ENCODE data around the gene CPEB4. TPM values are rescaled to one million over a fixed set of nuclear protein-coding genes. Genes with fewer than 3 reads are reported as not detected.

CPEB4 gene
- total RNA-seq, 1 experiment from 2014 or later: 18.0 TPM

DNA sequence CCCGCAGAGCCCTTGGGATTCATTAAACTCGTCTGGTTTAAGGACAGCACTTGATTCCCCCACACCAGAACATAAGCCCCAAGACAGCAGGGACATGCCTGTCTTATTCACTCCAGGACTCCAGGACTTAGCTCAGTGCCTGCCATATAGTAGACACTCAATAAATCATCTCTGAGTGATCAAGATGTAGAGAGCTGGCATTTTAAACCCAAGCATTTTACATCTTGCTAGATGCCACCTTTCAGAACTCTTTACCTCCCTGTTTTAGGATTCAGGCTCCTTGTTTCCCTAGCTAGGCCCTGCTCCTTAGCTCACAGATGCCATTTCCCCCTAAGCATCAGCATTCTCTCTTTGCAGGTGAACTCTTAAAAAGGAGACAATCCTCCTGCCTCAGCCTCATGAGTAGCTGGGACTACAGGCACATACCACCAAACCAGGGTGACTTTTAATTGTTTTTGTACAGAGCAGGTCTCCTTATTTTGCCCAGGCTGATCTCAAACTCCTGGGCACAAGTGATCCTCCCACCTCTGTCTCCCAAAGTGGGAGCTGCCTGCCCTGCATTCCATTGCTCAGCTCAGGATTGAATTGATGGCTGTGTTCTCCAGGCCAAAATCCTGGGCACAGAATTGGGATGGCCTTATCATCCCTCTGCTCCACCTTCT lies 32.0 kb upstream of the CPEB4 start:
- in situ Hi-C loops (cut with HindIII; ENCODE audit: low pct_unique_long_range_greater_than_20kb, low sequenced_read_pairs): no loop called here
- no peak for DNase-seq (ENCODE audit: low read depth, low spot score)

- in situ Hi-C loops (cut with HindIII; ENCODE audit: low pct_unique_long_range_greater_than_20kb, low sequenced_read_pairs): no loop called here
- no peak for DNase-seq (ENCODE audit: low read depth, low spot score)
These were observed 30.9 kb upstream of the CPEB4 start for GRCh38 chr5:173857234-173857633.

DNA sequence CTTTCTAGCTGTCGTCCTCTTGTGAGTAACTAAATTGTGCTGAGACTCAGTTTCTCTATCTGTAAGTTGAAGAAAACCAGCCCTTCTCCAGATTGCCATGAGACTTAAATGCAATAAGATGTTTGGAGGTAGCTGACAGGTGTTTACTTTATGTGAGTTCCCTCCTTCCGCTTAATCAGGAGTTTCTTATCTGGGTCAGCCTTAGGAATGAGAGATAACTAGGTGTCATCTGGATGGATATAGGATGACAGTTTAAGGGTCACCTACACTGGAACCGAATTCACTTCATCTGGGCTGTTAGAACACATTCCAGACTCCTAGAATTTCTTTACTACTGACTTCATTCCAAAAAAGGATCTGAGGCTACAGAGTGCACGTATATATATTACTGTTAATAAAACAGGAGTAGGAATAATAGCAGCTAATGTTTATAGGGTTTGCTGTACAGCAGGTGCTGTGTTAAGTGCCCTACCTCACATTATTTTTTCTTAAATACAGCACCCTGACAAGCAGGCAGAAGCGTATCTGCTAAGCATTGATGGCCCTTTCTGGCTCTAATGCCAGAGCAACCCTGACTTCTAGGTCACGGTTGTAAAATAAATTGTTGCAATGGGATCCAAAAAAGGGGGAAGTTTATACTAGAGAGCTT lies 30.0 kb upstream of the CPEB4 start:
- DNase-seq (ENCODE audit: low read depth, low spot score): no peak
- in situ Hi-C loops (cut with HindIII; ENCODE audit: low pct_unique_long_range_greater_than_20kb, low sequenced_read_pairs): no loop called here

DNA sequence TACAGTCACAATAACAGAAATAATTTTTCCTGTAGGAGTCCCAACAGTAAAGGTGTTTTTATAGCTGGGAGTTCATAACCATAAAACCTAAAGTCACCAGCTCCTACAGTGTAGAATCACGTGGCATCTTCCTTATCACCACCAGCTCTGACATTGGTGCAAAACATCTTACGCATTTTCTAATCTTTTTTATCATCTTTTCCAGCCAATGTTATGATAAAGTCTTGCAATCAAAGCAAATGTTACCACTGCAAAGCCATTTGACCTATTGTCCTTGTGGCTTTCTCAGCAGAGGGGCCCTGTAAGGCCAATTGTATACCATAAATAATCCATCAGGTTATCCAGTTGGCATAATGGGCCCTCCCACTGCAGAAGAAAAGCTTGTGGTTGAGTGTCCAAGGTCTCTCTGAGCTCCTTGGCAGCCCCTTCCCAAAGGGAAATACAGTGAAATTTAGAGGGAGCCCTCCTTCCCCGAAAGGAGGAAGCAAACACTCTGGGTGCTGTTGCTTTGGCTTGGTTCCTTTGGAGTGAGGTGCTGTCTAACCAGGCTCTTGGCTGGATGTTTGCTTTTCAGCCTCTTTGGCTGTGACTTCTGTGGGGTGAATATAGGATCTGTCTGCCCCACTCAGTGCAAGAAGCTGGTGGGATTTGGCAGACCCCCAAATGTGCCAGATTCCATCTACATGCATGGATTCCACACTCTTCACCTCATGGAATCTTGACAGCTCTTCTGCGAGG lies 29.3 kb upstream of the CPEB4 start:
- DNase-seq (ENCODE audit: low read depth, low spot score): no peak

GRCh38 chr5:173859408-173860159 lies 28.6 kb upstream of the CPEB4 start:
- no peak for DNase-seq (ENCODE audit: low read depth, low spot score)
- in situ Hi-C loops (cut with HindIII; ENCODE audit: low pct_unique_long_range_greater_than_20kb, low sequenced_read_pairs): no loop called here

More for the DNA sequence above, 29.3 kb upstream of the CPEB4 start:
- in situ Hi-C loops (cut with HindIII; ENCODE audit: low pct_unique_long_range_greater_than_20kb, low sequenced_read_pairs): no loop called here

DNA sequence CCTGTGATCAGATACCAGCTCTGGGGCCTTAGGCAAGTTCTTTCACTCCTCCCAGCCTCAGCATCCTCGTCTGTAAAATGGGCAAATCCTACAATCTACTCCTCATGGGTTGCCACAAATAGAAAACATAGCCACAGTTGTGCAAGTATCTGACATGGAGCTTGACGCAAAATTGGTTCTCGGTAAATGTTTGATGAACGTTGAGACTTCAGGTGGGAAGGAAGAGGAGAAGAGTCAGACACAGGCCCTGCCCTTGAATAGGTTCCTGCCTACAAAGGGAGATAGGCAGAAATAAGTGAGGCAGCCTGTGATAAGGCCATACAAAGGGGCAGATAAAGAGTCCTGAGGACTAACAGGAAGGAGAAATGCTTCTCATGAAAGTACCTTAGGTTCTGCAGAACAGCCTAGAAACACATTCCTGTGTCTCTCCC lies 26.1 kb upstream of the CPEB4 start:
- no peak for DNase-seq (ENCODE audit: low read depth, low spot score)
- in situ Hi-C loops (cut with HindIII; ENCODE audit: low pct_unique_long_range_greater_than_20kb, low sequenced_read_pairs): no loop called here

DNA sequence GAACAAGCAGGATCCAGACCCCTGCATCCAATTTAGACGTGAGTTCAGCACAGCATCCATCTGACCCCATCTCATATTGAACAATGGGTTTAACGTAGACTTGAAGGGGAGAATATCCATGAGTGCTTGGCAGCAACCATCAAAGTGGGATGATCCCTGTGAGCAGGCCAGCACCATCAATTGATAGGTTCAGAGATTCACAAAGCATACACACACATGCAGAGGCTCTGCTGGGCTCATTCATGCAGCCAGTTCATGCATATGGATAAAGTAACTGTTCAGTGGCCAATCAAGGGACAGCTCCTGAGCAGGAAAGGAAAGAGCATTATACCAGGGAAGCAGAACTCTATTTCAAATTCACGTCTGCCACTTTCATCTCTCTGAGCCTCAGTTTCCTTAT lies 24.8 kb upstream of the CPEB4 start:
- DNase-seq (ENCODE audit: low read depth, low spot score): no peak

DNA sequence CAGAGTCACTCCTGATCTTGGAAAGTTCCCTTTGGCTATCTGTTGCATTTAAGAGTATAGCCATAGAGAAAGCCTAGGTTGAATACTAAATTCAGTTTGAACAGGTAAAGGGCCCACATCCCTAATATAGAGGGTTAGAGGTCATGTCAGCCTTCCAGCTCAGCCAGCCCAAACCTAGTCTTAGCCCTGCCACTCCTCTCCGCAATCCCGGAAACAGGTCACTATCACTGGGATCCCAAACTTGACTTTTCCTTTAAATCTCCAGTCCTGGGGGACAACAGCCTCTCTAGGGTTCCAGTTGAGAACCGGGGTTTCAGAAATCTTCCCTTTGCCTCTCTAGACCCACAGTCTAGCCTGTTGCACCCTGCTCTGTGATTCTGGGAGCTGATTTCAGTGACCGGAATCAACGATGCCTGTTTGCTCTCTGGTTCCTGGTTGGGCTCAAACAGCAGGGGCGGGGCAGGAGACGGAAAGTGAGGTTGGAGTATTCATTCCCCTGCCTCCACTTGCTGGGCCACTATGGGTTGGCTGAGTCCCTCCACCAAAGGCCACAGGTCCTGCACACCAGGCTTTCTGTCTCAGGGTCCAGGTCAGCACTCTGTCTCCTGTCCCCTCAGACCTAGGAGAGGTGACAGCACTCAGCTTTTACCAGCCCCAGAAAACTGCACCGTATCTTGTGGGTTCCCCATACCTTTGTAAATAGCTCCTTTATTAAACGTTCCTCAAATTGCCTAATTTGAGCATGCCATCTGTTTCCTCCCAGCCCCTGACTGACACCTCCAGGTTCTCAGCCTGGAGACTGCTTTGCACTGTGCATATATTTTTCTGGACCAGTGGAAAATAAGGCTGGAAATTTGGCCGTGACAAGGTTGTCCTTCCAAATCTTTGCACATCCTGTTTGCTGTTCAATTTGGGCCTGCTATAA lies 23.8 kb upstream of the CPEB4 start:
- DNase-seq (ENCODE audit: low read depth, low spot score): no peak
- in situ Hi-C loops (cut with HindIII; ENCODE audit: low pct_unique_long_range_greater_than_20kb, low sequenced_read_pairs): no loop called here

More for the DNA sequence above, 24.8 kb upstream of the CPEB4 start:
- in situ Hi-C loops (cut with HindIII; ENCODE audit: low pct_unique_long_range_greater_than_20kb, low sequenced_read_pairs): no loop called here

- no peak for DNase-seq (ENCODE audit: low read depth, low spot score)
- in situ Hi-C loops (cut with HindIII; ENCODE audit: low pct_unique_long_range_greater_than_20kb, low sequenced_read_pairs): no loop called here
These were observed 21.8 kb upstream of the CPEB4 start for GRCh38 chr5:173866243-173866857.

- in situ Hi-C loops (cut with HindIII; ENCODE audit: low pct_unique_long_range_greater_than_20kb, low sequenced_read_pairs): no loop called here
- no peak for DNase-seq (ENCODE audit: low read depth, low spot score)
These were observed 21.1 kb upstream of the CPEB4 start for GRCh38 chr5:173866858-173867679.

DNA sequence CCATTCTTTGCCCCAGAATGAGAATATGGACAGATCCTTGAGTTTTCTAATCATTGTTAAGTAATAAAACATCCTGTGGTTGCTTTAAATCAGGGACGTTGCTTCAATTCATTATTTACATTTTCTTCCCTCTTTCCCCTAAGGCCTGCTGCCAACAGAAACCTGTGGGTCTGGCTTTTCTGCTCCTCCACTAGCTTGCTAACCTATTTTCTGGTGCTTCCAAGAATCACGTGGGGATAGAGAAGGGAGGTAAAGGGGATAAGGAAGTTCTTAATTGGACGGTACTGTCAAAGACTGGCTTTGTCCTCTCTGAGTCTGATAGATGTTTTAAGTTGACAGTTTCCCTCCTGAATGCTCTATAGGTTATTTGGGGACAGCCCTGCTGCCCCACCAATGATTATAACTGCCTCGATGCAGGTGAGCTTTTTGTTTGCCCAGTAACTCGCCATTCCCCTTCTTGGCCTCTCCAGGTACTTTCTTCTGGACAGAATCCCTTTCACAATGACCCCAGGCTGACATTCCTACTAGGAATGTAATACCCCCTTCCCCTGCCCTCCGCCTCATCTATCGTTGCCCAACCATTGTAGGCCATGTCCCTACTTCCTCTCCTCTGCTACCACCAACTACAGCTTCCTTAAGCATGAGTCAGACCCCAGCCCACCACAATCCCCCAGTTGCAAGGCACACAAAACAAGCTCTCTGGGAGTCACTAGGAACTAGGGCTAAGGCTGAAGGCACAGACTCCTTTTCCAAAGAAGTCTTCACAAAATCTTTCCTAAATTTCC lies 19.9 kb upstream of the CPEB4 start:
- in situ Hi-C loops (cut with HindIII; ENCODE audit: low pct_unique_long_range_greater_than_20kb, low sequenced_read_pairs): no loop called here
- DNase-seq (ENCODE audit: low read depth, low spot score): no peak

GRCh38 chr5:173869316-173869715 lies 18.8 kb upstream of the CPEB4 start:
- DNase-seq (ENCODE audit: low read depth, low spot score): peak; percentile 77
- in situ Hi-C loops (cut with HindIII; ENCODE audit: low pct_unique_long_range_greater_than_20kb, low sequenced_read_pairs): no loop called here

- no peak for DNase-seq (ENCODE audit: low read depth, low spot score)
- in situ Hi-C loops (cut with HindIII; ENCODE audit: low pct_unique_long_range_greater_than_20kb, low sequenced_read_pairs): no loop called here
These were observed 15.2 kb upstream of the CPEB4 start for GRCh38 chr5:173872957-173873305.

- in situ Hi-C loops (cut with HindIII; ENCODE audit: low pct_unique_long_range_greater_than_20kb, low sequenced_read_pairs): no loop called here
- no peak for DNase-seq (ENCODE audit: low read depth, low spot score)
These were observed 14.7 kb upstream of the CPEB4 start for GRCh38 chr5:173873306-173873922.

DNA sequence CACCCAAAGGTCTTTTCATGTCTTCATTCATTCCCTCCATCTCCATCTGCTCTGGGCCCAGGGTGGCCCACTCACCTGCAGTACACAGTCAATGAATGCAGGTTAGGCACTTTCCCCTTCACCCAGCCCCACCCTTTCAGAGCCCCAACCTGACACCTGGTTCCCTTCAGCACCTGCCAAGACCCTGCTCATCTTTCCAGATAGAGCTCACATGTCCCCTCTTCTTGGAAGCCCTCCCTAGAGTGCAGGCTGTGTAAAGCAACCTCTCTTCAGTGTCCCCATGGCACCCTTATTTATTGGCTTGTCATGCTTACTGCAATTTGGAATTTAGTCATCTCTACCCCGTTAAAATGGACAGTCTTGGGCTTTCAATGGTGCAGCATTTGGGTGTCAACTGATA lies 13.0 kb upstream of the CPEB4 start:
- in situ Hi-C loops (cut with HindIII; ENCODE audit: low pct_unique_long_range_greater_than_20kb, low sequenced_read_pairs): no loop called here
- no peak for DNase-seq (ENCODE audit: low read depth, low spot score)

Data from SK-MEL-5 (cell line).